A172 (cell line): ENCODE data around the gene CACNA1I. TPM values are rescaled to one million over a fixed set of nuclear protein-coding genes. Genes with fewer than 3 reads are reported as not detected.
"Not testable (repeated sequence)": the region's sequence is repeated elsewhere in the genome, so short reads cannot be mapped to it uniquely, and the experiment has no call there.

Experiments used
- DNase-seq: peaks from one replicate; pipeline ENCODE4 v3.0.0-alpha.2; 2015; ENCODE audit warnings: low spot score
- total RNA-seq: library from RNA; depleted of rRNA; stranded (reverse); fragments of >200 nt; shearing (Covaris generic); gene quantifications from 2 replicates; pipeline ENCODE4 v1.2.3, GENCODE V29; 2014; rRNA removed

Gene CACNA1I
- 0.02 and 0.05 TPM in 2 replicates for total RNA-seq

- DNase-seq: no peak
Observed at GRCh38 chr22:39570665-39571064, at the start of gene CACNA1I. Gene CACNA1I (plus strand): TSS chr22:39570753. CDS start chr22:39570753, 0 bp downstream.

GRCh38 chr22:39521106-39521885 is 49.3 kb upstream of the CACNA1I start:
- DNase-seq: not testable (repeated sequence)

GRCh38 chr22:39522091-39522490 is 48.5 kb upstream of the CACNA1I start:
- not testable (repeated sequence) for DNase-seq

- no peak for DNase-seq
Observed at GRCh38 chr22:39522567-39523300, 47.8 kb upstream of the CACNA1I start.

- no peak for DNase-seq
Observed at GRCh38 chr22:39524089-39524752, 46.3 kb upstream of the CACNA1I start.

- no peak for DNase-seq
Observed at GRCh38 chr22:39524753-39525657, 45.5 kb upstream of the CACNA1I start.

GRCh38 chr22:39525658-39525975 is 44.9 kb upstream of the CACNA1I start:
- no peak for DNase-seq

- DNase-seq: no peak
Observed at GRCh38 chr22:39526736-39527171, 43.8 kb upstream of the CACNA1I start.

- no peak for DNase-seq
Observed at GRCh38 chr22:39527481-39527961, 43.0 kb upstream of the CACNA1I start.

- DNase-seq: no peak
Observed at GRCh38 chr22:39528080-39528661, 42.4 kb upstream of the CACNA1I start.

GRCh38 chr22:39528681-39529486 is 41.7 kb upstream of the CACNA1I start:
- peak; percentile 65 for DNase-seq

- DNase-seq: no peak
Observed at GRCh38 chr22:39529487-39529851, 41.1 kb upstream of the CACNA1I start.

- no peak for DNase-seq
Observed at GRCh38 chr22:39530116-39530515, 40.4 kb upstream of the CACNA1I start.

GRCh38 chr22:39530692-39531331 is 39.7 kb upstream of the CACNA1I start:
- no peak for DNase-seq

- peak; percentile 98 for DNase-seq
Observed at GRCh38 chr22:39532215-39533073, 38.1 kb upstream of the CACNA1I start, which contains the start of gene RPS19BP1. Gene RPS19BP1 (minus strand): TSS chr22:39532748. CDS start chr22:39532738, 10 bp downstream.

GRCh38 chr22:39534092-39534506 is 36.5 kb upstream of the CACNA1I start:
- DNase-seq: no peak

- no peak for DNase-seq
Observed at GRCh38 chr22:39534591-39535356, 35.8 kb upstream of the CACNA1I start.

GRCh38 chr22:39535357-39535725 is 35.2 kb upstream of the CACNA1I start:
- no peak for DNase-seq
